ENCODE data around the gene PLEKHM3. TPM values are rescaled to one million over a fixed set of nuclear protein-coding genes. Genes with fewer than 3 reads are reported as not detected.

The PLEKHM3 gene
- polyA plus RNA-seq, 2 of the 4 experiments (the other 2 are of a cell fraction): 2.9 to 6.5 TPM

DNA sequence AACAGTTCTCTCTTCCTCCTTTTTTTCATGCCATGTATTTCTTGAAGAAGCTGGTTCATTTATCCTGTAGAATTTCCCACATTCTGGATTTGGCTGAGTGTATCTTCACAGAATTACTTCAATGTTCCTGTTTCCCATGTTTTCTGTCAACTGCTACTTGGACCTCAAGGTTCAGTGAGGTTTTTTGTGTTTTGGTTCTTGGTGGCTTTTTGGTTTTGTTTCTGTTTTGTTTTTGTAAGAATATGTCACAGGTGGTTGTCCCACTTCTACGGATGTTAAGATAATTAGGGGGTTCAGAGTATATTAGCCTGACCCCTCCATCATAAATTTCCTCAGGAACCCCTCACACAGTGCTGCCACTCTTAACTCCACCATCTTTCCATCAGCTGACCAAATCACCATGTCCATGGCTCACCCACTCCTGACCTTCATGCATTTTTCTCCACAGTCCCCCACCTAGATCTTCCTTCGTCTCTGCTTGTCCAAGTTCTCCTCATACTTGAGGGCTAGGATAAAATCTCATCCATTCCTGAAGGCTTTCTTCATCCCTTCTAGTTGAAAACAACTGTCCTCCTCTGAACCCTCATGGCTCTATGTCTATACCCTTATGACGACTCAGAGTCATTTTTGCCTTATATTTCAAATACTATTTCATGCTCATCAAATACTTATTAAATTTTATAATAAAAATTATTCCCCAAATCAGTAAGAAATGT, 40.4 kb downstream of the PLEKHM3 start:
- no peak for FAIRE-seq
- POLR2A ChIA-PET: no interaction called here
- CTCF ChIA-PET: no interaction called here

GRCh38 chr2:207983641-207984042, 41.7 kb downstream of the PLEKHM3 start:
- H3K27ac ChIP-seq: no peak overlapping the region
- no peaks in the 10 kb centered on the region for H3K9me3 ChIP-seq
- TF ChIP-seq SREBF2 (IDR thresholded peaks at IDR 0.05): no peak
- no peak for TF ChIP-seq ZFP36 (IDR thresholded peaks at IDR 0.05; ENCODE audit: borderline replicate concordance, partially characterized antibody)
- no peak for TF ChIP-seq KDM5A (IDR thresholded peaks at IDR 0.05)
- no peak for TF ChIP-seq CBX2 (IDR thresholded peaks at IDR 0.05; ENCODE audit: borderline replicate concordance, low read depth)
- TF ChIP-seq CHD2 (IDR thresholded peaks at IDR 0.05; ENCODE audit: low read length, partially characterized antibody): no peak
- no peak for TF ChIP-seq HEYL (CRISPR knock-in tag; IDR thresholded peaks at IDR 0.05)
- TF ChIP-seq CEBPB (IDR thresholded peaks at IDR 0.05): no peak
- no peak for TF ChIP-seq TFCP2L1 (CRISPR knock-in tag; IDR thresholded peaks at IDR 0.05)
- TF ChIP-seq TP53 (CRISPR knock-in tag; IDR thresholded peaks at IDR 0.05): no peak
- TF ChIP-seq ZC3H11A (IDR thresholded peaks at IDR 0.05): no peak
- TF ChIP-seq, protein P1, sequence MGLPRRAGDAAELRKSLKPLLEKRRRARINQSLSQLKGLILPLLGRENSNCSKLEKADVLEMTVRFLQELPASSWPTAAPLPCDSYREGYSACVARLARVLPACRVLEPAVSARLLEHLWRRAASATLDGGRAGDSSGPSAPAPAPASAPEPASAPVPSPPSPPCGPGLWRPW (IDR thresholded peaks at IDR 0.05): no peak
- no peak for TF ChIP-seq MYC (IDR thresholded peaks at IDR 0.05; ENCODE audit: borderline replicate concordance, low read length)
- no peak for TF ChIP-seq HMGXB4 (CRISPR knock-in tag; IDR thresholded peaks at IDR 0.05; ENCODE audit: borderline replicate concordance)
- TF ChIP-seq, protein P2, sequence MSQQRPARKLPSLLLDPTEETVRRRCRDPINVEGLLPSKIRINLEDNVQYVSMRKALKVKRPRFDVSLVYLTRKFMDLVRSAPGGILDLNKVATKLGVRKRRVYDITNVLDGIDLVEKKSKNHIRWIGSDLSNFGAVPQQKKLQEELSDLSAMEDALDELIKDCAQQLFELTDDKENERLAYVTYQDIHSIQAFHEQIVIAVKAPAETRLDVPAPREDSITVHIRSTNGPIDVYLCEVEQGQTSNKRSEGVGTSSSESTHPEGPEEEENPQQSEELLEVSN (IDR thresholded peaks at IDR 0.05; ENCODE audit: borderline replicate concordance, low read depth): no peak
- no peak for TF ChIP-seq HOXA7 (CRISPR knock-in tag; IDR thresholded peaks at IDR 0.05)
- no peak for TF ChIP-seq RAD21 (conservative IDR thresholded peaks at IDR 0.05 in 1 of 2, IDR thresholded peaks at IDR 0.05 in 1 of 2)
- no peak for TF ChIP-seq SMC3 (IDR thresholded peaks at IDR 0.05)
- no peak for TF ChIP-seq ELK1 (IDR thresholded peaks at IDR 0.05; ENCODE audit: low read depth, low read length)
- TF ChIP-seq BHLHE40 (IDR thresholded peaks at IDR 0.05; ENCODE audit: low read depth, low read length): no peak
- H3K4me2 ChIP-seq: no peak overlapping the region
- ChIA-PET CTCF (no interaction called here), POLR2A (no interaction called here)
- no peak overlapping the region for H3K4me3 ChIP-seq
- WGBS (ENCODE audit: missing lambda C conversion rate): 77% methylated on average over 2 of the region's 2 CpGs
- FAIRE-seq: no peak
- H3K4me1 ChIP-seq: no peaks in the 10 kb centered on the region
- DNase-seq (ENCODE audit: low read depth in 1 of 2, low spot score in 1 of 2): no peak
- no peak for ATAC-seq

More for the DNA sequence above, 40.4 kb downstream of the PLEKHM3 start:
- Histone ChIP-seq H3K4me3 (no peak overlapping the region), H3K9me3 (no peaks in the 10 kb centered on the region), H3K4me1 (no peaks in the 10 kb centered on the region), H3K27ac (no peak overlapping the region), H3K4me2 (no peak overlapping the region)
- DNase-seq (ENCODE audit: low read depth in 1 of 2, low spot score in 1 of 2): no peak
- TF ChIP-seq FOXS1 (CRISPR knock-in tag; IDR thresholded peaks at IDR 0.05) (no peak), PBX3 (IDR thresholded peaks at IDR 0.05) (no peak), FOSL2 (IDR thresholded peaks at IDR 0.05) (no peak), FOSL2 (CRISPR knock-in tag; IDR thresholded peaks at IDR 0.05) (no peak), TP53 (CRISPR knock-in tag; IDR thresholded peaks at IDR 0.05) (no peak), CHD4 (IDR thresholded peaks at IDR 0.05; ENCODE audit: borderline replicate concordance) (no peak), POLR2AphosphoS2 (conservative IDR thresholded peaks at IDR 0.05; ENCODE audit: low read length) (no peak), FOSB (CRISPR knock-in tag; IDR thresholded peaks at IDR 0.05) (no peak), SREBF2 (IDR thresholded peaks at IDR 0.05) (no peak), RAD21 (conservative IDR thresholded peaks at IDR 0.05 in 1 of 2, IDR thresholded peaks at IDR 0.05 in 1 of 2) (no peak), MYC (IDR thresholded peaks at IDR 0.05; ENCODE audit: borderline replicate concordance, low read length) (no peak), HOXA7 (CRISPR knock-in tag; IDR thresholded peaks at IDR 0.05) (no peak), POLR2A (IDR thresholded peaks at IDR 0.05; ENCODE audit: low read length) (no peak), RARB (CRISPR knock-in tag; IDR thresholded peaks at IDR 0.05) (no peak), SMC3 (IDR thresholded peaks at IDR 0.05) (no peak)
- TF ChIP-seq, protein P2 (IDR thresholded peaks at IDR 0.05; ENCODE audit: borderline replicate concordance, low read depth): no peak
- no peak for ATAC-seq
- WGBS (ENCODE audit: missing lambda C conversion rate): 87% methylated on average over 3 of the region's 3 CpGs

Measured in A549 (cell line).